ENCODE measurements around the gene HERPUD1.

The HERPUD1 gene

DNA sequence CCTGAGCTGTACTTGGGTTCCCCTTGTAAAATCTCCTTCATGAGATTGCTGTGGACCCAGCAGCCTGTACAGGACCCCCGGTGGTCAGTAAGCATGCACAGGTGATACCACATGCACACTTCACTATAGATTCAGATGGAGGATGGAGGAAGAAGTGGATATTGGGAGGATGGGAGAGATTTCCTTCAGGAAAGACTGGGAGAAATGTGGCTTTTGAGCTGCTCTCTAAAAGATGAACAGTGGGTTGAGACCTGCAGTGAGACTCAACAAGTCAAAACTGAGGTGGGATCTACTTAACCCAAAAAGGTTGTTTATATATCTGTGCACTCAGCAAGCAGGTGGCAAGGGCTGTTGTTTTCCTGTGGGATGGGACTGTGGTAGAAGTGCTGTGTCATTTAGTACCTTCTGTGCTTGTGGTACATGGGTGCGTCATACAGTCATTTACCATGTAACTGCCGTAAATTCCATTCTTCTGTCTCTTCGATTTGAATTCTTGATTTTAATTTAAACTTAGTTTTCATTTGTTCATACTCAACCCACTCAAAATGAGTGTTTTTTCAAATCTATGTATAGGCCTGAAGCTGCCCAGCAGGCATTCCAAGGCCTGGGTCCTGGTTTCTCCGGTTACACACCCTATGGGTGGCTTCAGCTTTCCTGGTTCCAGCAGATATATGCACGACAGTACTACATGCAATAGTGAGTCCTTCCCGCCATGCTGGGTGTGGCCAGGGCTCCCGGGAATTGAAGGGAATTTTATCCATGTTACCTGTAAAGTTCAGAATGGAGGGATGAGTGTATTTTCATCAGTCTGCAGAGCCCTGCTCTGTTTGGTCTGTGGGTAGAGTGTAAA, 6.9 kb downstream of the HERPUD1 start:
- Histone ChIP-seq H3K36me3 (peaks cover 92% of the 10 kb centered on the region), H3K27me3 (no peaks in the 10 kb centered on the region), H3K4me3 (ENCODE audit: low read depth, low read length) (no peak overlapping the region), H3K9me3 (no peaks in the 10 kb centered on the region), H3K4me1 (0 out of 2 replicates have a peak, but pooled peaks cover 4% of the 10 kb centered on the region)
- DNase-seq, result no peak
- TF ChIP-seq, protein P1, sequence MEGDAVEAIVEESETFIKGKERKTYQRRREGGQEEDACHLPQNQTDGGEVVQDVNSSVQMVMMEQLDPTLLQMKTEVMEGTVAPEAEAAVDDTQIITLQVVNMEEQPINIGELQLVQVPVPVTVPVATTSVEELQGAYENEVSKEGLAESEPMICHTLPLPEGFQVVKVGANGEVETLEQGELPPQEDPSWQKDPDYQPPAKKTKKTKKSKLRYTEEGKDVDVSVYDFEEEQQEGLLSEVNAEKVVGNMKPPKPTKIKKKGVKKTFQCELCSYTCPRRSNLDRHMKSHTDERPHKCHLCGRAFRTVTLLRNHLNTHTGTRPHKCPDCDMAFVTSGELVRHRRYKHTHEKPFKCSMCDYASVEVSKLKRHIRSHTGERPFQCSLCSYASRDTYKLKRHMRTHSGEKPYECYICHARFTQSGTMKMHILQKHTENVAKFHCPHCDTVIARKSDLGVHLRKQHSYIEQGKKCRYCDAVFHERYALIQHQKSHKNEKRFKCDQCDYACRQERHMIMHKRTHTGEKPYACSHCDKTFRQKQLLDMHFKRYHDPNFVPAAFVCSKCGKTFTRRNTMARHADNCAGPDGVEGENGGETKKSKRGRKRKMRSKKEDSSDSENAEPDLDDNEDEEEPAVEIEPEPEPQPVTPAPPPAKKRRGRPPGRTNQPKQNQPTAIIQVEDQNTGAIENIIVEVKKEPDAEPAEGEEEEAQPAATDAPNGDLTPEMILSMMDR (IDR thresholded peaks at IDR 0.05; ENCODE audit: low read depth, low read length), result no peak

DNA sequence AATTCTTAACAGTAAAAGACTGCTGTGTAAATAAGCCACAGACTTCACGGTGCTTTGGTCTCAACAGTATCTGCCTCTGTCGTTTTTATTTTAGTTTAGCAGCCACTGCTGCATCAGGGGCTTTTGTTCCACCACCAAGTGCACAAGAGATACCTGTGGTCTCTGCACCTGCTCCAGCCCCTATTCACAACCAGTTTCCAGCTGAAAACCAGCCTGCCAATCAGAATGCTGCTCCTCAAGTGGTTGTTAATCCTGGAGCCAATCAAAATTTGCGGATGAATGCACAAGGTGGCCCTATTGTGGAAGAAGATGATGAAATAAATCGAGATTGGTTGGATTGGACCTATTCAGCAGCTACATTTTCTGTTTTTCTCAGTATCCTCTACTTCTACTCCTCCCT, 7.9 kb downstream of the HERPUD1 start:
- Histone ChIP-seq H3K36me3 (peaks cover 100% of the 10 kb centered on the region), H3K9me3 (no peaks in the 10 kb centered on the region), H3K4me1 (0 out of 2 replicates have a peak, but pooled peaks cover 3% of the 10 kb centered on the region), H3K27me3 (no peaks in the 10 kb centered on the region), H3K4me3 (ENCODE audit: low read depth, low read length) (no peak overlapping the region)
- TF ChIP-seq, protein P1 (IDR thresholded peaks at IDR 0.05; ENCODE audit: low read depth, low read length), result no peak
- DNase-seq, result no peak

DNA sequence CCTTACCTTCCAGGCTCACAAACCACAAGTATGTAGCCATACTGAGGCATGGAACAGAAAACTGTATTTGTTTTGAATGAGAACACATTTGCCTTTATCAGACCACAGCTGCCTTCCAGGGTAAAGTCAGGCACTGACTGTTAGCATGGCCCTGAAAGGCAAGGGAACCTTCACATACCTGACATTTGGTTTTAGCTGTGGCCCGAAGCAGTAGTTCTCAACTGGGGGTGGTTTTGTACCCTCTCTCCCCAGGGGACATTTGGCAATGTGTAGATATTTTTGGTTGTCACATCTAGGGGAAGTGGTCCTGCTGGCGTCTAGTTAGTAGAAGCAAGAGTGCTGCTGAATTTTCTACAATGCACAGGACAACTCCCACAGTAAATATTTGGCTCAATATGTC, 9.2 kb downstream of the HERPUD1 start:
- no peak for DNase-seq
- no peaks in the 10 kb centered on the region for H3K27me3 ChIP-seq
- H3K4me1 ChIP-seq, result no peaks in the 10 kb centered on the region
- H3K36me3 ChIP-seq, result peaks cover 93% of the 10 kb centered on the region
- H3K9me3 ChIP-seq, result no peaks in the 10 kb centered on the region
- H3K4me3 ChIP-seq (ENCODE audit: low read depth, low read length), result no peak overlapping the region
- TF ChIP-seq, protein P1 (IDR thresholded peaks at IDR 0.05; ENCODE audit: low read depth, low read length), result no peak

DNA sequence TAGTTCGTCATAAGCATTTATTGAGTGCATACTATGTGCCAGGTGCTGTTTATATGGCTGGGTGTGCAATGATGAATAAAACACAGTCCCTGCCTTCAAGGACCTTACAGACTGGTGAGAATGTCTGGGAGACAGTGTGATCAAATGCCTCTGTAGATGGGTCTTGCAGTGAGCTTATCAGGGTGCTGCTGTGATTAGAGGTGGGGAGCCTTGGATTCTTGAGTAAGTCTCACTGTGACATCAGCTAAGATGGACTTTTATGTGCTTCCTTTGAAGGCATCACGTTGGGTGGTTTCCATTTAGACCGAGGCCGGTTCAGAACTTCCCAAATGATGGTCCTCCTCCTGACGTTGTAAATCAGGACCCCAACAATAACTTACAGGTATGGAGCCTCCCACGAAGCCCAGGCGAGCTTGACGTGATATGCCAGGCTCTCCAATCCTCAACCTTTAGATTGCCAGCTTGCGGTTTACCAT, 10.0 kb downstream of the HERPUD1 start:
- H3K27me3 ChIP-seq, result no peaks in the 10 kb centered on the region
- H3K4me3 ChIP-seq (ENCODE audit: low read depth, low read length), result no peak overlapping the region
- no peaks in the 10 kb centered on the region for H3K9me3 ChIP-seq
- no peaks in the 10 kb centered on the region for H3K4me1 ChIP-seq
- H3K36me3 ChIP-seq, result peaks cover 85% of the 10 kb centered on the region
- DNase-seq, result no peak
- TF ChIP-seq, protein P1 (IDR thresholded peaks at IDR 0.05; ENCODE audit: low read depth, low read length), result no peak

DNA sequence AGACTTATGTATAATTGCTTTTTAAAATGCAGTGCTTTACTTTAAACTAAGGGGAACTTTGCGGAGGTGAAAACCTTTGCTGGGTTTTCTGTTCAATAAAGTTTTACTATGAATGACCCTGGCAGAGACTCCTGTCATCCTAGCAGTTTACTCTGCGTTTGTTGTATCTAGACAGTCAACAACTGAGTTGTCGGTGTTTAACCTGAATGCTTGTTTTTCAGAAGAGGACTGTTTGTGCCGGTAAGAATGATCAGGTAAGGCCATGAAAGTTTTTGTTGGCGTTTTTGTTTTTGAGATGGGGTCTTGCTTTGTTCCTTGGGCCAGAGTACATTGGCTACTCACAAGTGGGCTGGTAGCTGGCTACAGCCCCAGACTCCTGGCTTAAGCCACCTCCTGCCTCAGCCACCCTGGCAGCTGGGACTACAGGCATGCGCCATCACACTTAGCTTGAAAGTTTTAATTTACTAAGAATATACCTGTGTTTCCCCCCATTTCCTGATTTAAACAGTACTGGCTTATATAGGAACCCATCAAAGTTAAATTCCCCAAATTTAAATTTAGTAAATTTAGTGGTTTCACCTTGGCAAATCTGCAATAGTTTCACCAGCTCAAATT, 11.9 kb downstream of the HERPUD1 start:
- Histone ChIP-seq H3K9me3 (no peaks in the 10 kb centered on the region), H3K4me3 (ENCODE audit: low read depth, low read length) (no peak overlapping the region), H3K27me3 (no peaks in the 10 kb centered on the region), H3K4me1 (no peaks in the 10 kb centered on the region), H3K36me3 (peaks cover 66% of the 10 kb centered on the region)
- TF ChIP-seq, protein P1 (IDR thresholded peaks at IDR 0.05; ENCODE audit: low read depth, low read length), result no peak
- DNase-seq, result no peak
